HepG2 (cell line): ENCODE results near the gene IFT52. TPM values are rescaled to one million over a fixed set of nuclear protein-coding genes. Genes with fewer than 3 reads are reported as not detected.
A peak's percentile ranks its signal among the peaks of the same experiment; 100 is the strongest.

Experiments
- ELF4 ChIP-seq: sonication (generic); formaldehyde crosslinking; IDR thresholded peaks from 2 replicates; pipeline ENCODE4 v1.5.0; 2020; ENCODE audit warnings: missing genetic modification reagents, mild to moderate bottlenecking, moderate library complexity, borderline replicate concordance
- FOXO1 ChIP-seq: sonication (generic); formaldehyde crosslinking; IDR thresholded peaks from 2 replicates; pipeline ENCODE4 v1.4.0; 2020; ENCODE audit warnings: missing genetic modification reagents
- HNF4A ChIP-seq: sonication (generic); formaldehyde crosslinking; IDR thresholded peaks from 2 replicates; pipeline ENCODE4 v1.4.0; 2020; ENCODE audit warnings: missing genetic modification reagents
- KAT8 ChIP-seq: IDR thresholded peaks from 2 replicates; pipeline ENCODE4 v1.6.1; 2016; ENCODE audit warnings: missing genetic modification reagents, missing compliant biosample characterization
- KLF6 ChIP-seq: IDR thresholded peaks from 2 replicates; pipeline ENCODE4 v1.8.0; 2016; ENCODE audit warnings: missing biosample characterization, missing genetic modification reagents
- NONO ChIP-seq, 2 experiments: fragments of 450-650 bp in 1 of 2; sonication (generic) in 1 of 2; formaldehyde crosslinking in 1 of 2; IDR thresholded peaks in 1 of 2; conservative IDR thresholded peaks in 1 of 2; 2 replicates each; pipeline versions ENCODE4 v1.6.1 to v1.8.0; 2017 to 2022; ENCODE audit warnings: mild to moderate bottlenecking in 1 of 2, missing genetic modification reagents in 1 of 2, moderate library complexity in 1 of 2
- RARA ChIP-seq: IDR thresholded peaks from 2 replicates; pipeline ENCODE4 v1.6.1; 2016; ENCODE audit warnings: missing genetic modification reagents, missing compliant biosample characterization
- REL ChIP-seq: sonication (generic); formaldehyde crosslinking; conservative IDR thresholded peaks from 2 replicates; pipeline ENCODE4 v1.8.0; 2022; ENCODE audit warnings: mild to moderate bottlenecking, missing genetic modification reagents, moderate library complexity
- ZMYM2 ChIP-seq: sonication (generic); formaldehyde crosslinking; IDR thresholded peaks from 2 replicates; pipeline ENCODE4 v1.8.0; 2022; ENCODE audit warnings: mild to moderate bottlenecking, missing genetic modification reagents
- ZNF207 ChIP-seq: fragments of 450-650 bp; IDR thresholded peaks from 2 replicates; pipeline ENCODE4 v1.6.1; 2016; ENCODE audit warnings: antibody characterized with exemption, borderline replicate concordance
- ZNF331 ChIP-seq: sonication (generic); formaldehyde crosslinking; IDR thresholded peaks from 2 replicates; pipeline ENCODE4 v1.4.0; 2020; ENCODE audit warnings: missing genetic modification reagents
- polyA plus RNA-seq, 8 experiments: library from polyadenylated mRNA; depleted of rRNA in 3 of 8; stranded (reverse) in 7 of 8; unstranded in 1 of 8; fragments of >200 nt; fragmentation: Illumina TruSeq in 4 of 8; extraction: Trizol in 4 of 8; gene quantifications; 2 replicates each; pipeline versions ENCODE4 v1.2.1 to v1.2.3, GENCODE V29; 2011 to 2016; ENCODE audit warnings: low read depth in 4 of 8, missing spikeins in 1 of 8, mixed read lengths in 1 of 8; ENCODE audit not compliant: insufficient read depth in 1 of 8
- total RNA-seq, 5 experiments: library from RNA; depleted of rRNA; stranded (reverse); fragments of >200 nt; fragmentation: Illumina TruSeq; extraction: Trizol; gene quantifications; 2 replicates each; pipeline ENCODE4 v1.2.3, GENCODE V29; 2016; ENCODE audit warnings: low read depth in 1 of 5
- TF ChIP-seq, protein P1 (sequence below): sonication (generic); formaldehyde crosslinking; IDR thresholded peaks from 2 replicates; pipeline ENCODE4 v1.4.0; 2020; ENCODE audit warnings: mild to moderate bottlenecking, missing genetic modification reagents
- TF ChIP-seq, protein P2 (sequence below): sonication (generic); formaldehyde crosslinking; IDR thresholded peaks from 2 replicates; pipeline ENCODE4 v1.4.0; 2020; ENCODE audit warnings: missing genetic modification reagents, borderline replicate concordance
- TF ChIP-seq, protein P3 (sequence below): sonication (generic); formaldehyde crosslinking; IDR thresholded peaks from 2 replicates; pipeline ENCODE4 v1.5.1; 2020; ENCODE audit warnings: mild to moderate bottlenecking, missing genetic modification reagents
- TF ChIP-seq, protein P4 (sequence below): sonication (generic); formaldehyde crosslinking; IDR thresholded peaks from 2 replicates; pipeline ENCODE4 v1.4.0; 2020; ENCODE audit warnings: missing genetic modification reagents
- TF ChIP-seq, protein P5 (sequence below): sonication (generic); formaldehyde crosslinking; IDR thresholded peaks from 2 replicates; pipeline ENCODE4 v1.4.0; 2020; ENCODE audit warnings: mild to moderate bottlenecking, missing genetic modification reagents
- TF ChIP-seq, protein P6 (sequence below): sonication (generic); IDR thresholded peaks from 2 replicates; pipeline ENCODE4 v1.6.1; 2016; ENCODE audit warnings: low read depth, borderline replicate concordance

Gene IFT52
- total and polyA plus RNA-seq, 2 of the 13 experiments (the other 11 are each of a cell fraction or from before 2014, with no cell fraction given), result 48.0 to 64.0 TPM

DNA sequence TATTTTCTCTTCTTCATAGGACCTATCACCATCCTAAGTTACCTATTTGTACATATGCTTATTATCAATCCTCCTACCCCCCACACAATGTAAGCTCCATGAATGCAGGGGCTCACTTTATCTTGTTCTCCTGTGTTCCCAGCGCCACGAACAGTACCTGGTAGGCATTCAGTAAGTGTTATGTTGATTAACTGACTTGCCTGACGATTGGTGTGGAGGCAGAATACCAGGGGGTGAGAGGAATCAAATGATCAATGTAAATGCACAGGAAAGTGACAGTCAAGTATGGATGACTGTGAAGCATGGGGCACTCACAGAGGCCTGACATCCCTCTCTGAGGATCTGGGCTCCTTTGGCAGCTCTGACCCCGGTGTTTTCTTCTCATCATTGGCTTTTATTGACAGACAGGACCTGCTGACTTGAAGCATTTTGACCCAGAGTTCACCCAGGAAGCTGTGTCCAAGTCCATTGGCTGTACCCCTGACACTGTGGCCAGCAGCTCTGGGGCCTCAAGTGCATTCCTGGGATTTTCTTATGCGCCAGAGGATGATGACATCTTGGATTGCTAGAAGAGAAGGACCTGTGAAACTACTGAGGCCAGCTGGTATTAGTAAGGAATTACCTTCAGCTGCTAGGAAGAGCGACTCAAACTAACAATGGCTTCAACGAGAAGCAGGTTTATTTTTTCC lies 6.1 kb upstream of the IFT52 start (continued):
- TF ChIP-seq FOXO1 (no peak; the same call in 1 of the 2 replicates), HNF4A (peak; percentile 75), ZNF207 (no peak), NONO (IDR thresholded peaks at IDR 0.05) (no peak), NONO (CRISPR knock-in tag; conservative IDR thresholded peaks at IDR 0.05) (0 out of 2 replicates have a peak, but pooled peaks have one; percentile 34), ELF4 (CRISPR knock-in tag) (peak; percentile 56; the same call in 1 of the 2 replicates), ZMYM2 (CRISPR knock-in tag) (0 out of 2 replicates have a peak, but pooled peaks have one; percentile 34), ZNF331 (peak; percentile 22; the same call in 1 of the 2 replicates), KLF6 (CRISPR knock-in tag) (0 out of 2 replicates have a peak, but pooled peaks have one; percentile 13), RARA (CRISPR knock-in tag) (peak; percentile 94), KAT8 (CRISPR knock-in tag) (no peak), REL (CRISPR knock-in tag) (no peak)
- TF ChIP-seq, protein P1, sequence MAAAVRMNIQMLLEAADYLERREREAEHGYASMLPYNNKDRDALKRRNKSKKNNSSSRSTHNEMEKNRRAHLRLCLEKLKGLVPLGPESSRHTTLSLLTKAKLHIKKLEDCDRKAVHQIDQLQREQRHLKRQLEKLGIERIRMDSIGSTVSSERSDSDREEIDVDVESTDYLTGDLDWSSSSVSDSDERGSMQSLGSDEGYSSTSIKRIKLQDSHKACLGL (CRISPR knock-in tag), result no peak
- TF ChIP-seq, protein P2, sequence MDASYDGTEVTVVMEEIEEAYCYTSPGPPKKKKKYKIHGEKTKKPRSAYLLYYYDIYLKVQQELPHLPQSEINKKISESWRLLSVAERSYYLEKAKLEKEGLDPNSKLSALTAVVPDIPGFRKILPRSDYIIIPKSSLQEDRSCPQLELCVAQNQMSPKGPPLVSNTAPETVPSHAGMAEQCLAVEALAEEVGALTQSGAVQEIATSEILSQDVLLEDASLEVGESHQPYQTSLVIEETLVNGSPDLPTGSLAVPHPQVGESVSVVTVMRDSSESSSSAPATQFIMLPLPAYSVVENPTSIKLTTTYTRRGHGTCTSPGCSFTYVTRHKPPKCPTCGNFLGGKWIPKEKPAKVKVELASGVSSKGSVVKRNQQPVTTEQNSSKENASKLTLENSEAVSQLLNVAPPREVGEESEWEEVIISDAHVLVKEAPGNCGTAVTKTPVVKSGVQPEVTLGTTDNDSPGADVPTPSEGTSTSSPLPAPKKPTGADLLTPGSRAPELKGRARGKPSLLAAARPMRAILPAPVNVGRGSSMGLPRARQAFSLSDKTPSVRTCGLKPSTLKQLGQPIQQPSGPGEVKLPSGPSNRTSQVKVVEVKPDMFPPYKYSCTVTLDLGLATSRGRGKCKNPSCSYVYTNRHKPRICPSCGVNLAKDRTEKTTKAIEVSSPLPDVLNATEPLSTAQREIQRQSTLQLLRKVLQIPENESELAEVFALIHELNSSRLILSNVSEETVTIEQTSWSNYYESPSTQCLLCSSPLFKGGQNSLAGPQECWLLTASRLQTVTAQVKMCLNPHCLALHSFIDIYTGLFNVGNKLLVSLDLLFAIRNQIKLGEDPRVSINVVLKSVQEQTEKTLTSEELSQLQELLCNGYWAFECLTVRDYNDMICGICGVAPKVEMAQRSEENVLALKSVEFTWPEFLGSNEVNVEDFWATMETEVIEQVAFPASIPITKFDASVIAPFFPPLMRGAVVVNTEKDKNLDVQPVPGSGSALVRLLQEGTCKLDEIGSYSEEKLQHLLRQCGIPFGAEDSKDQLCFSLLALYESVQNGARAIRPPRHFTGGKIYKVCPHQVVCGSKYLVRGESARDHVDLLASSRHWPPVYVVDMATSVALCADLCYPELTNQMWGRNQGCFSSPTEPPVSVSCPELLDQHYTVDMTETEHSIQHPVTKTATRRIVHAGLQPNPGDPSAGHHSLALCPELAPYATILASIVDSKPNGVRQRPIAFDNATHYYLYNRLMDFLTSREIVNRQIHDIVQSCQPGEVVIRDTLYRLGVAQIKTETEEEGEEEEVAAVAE (CRISPR knock-in tag), result no peak
- TF ChIP-seq, protein P3, sequence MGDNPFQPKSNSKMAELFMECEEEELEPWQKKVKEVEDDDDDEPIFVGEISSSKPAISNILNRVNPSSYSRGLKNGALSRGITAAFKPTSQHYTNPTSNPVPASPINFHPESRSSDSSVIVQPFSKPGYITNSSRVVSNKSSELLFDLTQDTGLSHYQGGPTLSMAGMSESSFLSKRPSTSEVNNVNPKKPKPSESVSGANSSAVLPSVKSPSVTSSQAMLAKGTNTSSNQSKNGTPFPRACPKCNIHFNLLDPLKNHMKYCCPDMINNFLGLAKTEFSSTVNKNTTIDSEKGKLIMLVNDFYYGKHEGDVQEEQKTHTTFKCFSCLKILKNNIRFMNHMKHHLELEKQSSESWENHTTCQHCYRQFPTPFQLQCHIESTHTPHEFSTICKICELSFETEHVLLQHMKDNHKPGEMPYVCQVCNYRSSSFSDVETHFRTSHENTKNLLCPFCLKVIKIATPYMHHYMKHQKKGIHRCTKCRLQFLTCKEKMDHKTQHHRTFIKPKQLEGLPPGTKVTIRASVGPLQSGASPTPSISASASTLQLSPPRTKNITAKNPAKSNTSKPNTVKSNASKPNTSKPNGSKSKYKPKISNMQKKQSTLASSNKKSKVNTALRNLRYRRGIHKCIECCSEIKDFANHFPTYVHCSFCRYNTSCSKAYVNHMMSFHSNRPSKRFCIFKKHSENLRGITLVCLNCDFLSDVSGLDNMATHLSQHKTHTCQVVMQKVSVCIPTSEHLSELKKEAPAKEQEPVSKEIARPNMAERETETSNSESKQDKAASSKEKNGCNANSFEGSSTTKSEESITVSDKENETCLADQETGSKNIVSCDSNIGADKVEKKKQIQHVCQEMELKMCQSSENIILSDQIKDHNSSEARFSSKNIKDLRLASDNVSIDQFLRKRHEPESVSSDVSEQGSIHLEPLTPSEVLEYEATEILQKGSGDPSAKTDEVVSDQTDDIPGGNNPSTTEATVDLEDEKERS, result no peak
- TF ChIP-seq, protein P4, sequence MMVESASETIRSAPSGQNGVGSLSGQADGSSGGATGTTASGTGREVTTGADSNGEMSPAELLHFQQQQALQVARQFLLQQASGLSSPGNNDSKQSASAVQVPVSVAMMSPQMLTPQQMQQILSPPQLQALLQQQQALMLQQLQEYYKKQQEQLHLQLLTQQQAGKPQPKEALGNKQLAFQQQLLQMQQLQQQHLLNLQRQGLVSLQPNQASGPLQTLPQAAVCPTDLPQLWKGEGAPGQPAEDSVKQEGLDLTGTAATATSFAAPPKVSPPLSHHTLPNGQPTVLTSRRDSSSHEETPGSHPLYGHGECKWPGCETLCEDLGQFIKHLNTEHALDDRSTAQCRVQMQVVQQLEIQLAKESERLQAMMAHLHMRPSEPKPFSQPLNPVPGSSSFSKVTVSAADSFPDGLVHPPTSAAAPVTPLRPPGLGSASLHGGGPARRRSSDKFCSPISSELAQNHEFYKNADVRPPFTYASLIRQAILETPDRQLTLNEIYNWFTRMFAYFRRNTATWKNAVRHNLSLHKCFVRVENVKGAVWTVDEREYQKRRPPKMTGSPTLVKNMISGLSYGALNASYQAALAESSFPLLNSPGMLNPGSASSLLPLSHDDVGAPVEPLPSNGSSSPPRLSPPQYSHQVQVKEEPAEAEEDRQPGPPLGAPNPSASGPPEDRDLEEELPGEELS, result no peak
- TF ChIP-seq, protein P5, sequence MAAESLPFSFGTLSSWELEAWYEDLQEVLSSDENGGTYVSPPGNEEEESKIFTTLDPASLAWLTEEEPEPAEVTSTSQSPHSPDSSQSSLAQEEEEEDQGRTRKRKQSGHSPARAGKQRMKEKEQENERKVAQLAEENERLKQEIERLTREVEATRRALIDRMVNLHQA, result no peak
- TF ChIP-seq, protein P6, sequence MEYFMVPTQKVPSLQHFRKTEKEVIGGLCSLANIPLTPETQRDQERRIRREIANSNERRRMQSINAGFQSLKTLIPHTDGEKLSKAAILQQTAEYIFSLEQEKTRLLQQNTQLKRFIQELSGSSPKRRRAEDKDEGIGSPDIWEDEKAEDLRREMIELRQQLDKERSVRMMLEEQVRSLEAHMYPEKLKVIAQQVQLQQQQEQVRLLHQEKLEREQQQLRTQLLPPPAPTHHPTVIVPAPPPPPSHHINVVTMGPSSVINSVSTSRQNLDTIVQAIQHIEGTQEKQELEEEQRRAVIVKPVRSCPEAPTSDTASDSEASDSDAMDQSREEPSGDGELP, result peak; percentile 64; the same call in 1 of the 2 replicates
